Body of pancreas (tissue), 4 donors: ENCODE data around the gene LYSMD3. TPM values are rescaled to one million over a fixed set of nuclear protein-coding genes. Genes with fewer than 3 reads are reported as not detected.

Experiments
- ATAC-seq: fragments of 150-250 bp; one replicate; pipeline ENCODE4 v1.9.1; 2016
- DNase-seq, 4 donors: peaks; one replicate each; pipeline ENCODE4 v3.0.0-alpha.2; 2019
- H3K27ac ChIP-seq, 4 donors: fragments of 200-600 bp; sonication (generic); 1 replicate in 3 of 4; 2 replicates in 1 of 4; pipeline versions ENCODE4 v1.5.1 to v1.6.1; 2016 to 2019; ENCODE audit warnings: mild to moderate bottlenecking in 1 of 4, mixed read lengths in 1 of 4, moderate library complexity in 1 of 4
- H3K27me3 ChIP-seq, 2 donors: fragments of 200-600 bp; sonication (generic); one replicate each; pipeline ENCODE4 v1.6.0; 2016; ENCODE audit warnings: mild to moderate bottlenecking in 1 of 2
- H3K36me3 ChIP-seq, 2 donors: fragments of 200-600 bp; sonication (generic); replicated peaks in 1 of 2; 2 replicates each; pipeline ENCODE4 v1.5.1; 2016; ENCODE audit warnings: low read depth in 2 of 2; ENCODE audit not compliant: insufficient read depth in 1 of 2
- H3K4me1 ChIP-seq: fragments of 200-600 bp; sonication (generic); one replicate; pipeline ENCODE4 v1.6.0; 2016
- H3K4me3 ChIP-seq, 2 donors: fragments of 200-600 bp; sonication (generic); 1 replicate in 1 of 2; 2 replicates in 1 of 2; pipeline ENCODE4 v1.5.1; 2016 to 2019
- H3K9me3 ChIP-seq, 3 donors: fragments of 200-600 bp; sonication (generic); 1 replicate in 2 of 3; 2 replicates in 1 of 3; pipeline ENCODE4 v1.5.1; 2016
- POLR2A ChIP-seq, 3 donors: fragments of 450-650 bp; IDR thresholded peaks; one replicate each; pipeline ENCODE4 v1.6.1; 2016; ENCODE audit warnings: antibody characterized with exemption in 3 of 3, mild to moderate bottlenecking in 2 of 3
- WGBS, 2 donors: methylation state at CpG; one replicate each; pipeline ENCODE4 v1.1.5; 2017; 5-methylcytosine and 5-hydroxymethylcytosine counted together
- intact Hi-C: fragments of 100-400 bp; cut with DNase I; formaldehyde crosslinking; loops from one replicate; pipeline ENCODE4 v1.15.1; 2023
- total RNA-seq, 2 donors: library from RNA; depleted of rRNA; stranded (reverse); fragments of >200 nt; gene quantifications; one replicate each; pipeline ENCODE4 v1.1.0, GENCODE V29; 2016
- TF ChIP-seq, protein P1 (sequence below), 7 experiments: fragments of 450-650 bp in 4 of 7; fragments of 200-600 bp in 3 of 7; sonication (generic) in 3 of 7; IDR thresholded peaks; one replicate each; pipeline ENCODE4 v1.5.1; 2016 to 2019; ENCODE audit warnings: antibody characterized with exemption in 7 of 7

LYSMD3 gene
- total RNA-seq, 2 donors from 2014 or later: 8.2 to 13.0 TPM

DNA sequence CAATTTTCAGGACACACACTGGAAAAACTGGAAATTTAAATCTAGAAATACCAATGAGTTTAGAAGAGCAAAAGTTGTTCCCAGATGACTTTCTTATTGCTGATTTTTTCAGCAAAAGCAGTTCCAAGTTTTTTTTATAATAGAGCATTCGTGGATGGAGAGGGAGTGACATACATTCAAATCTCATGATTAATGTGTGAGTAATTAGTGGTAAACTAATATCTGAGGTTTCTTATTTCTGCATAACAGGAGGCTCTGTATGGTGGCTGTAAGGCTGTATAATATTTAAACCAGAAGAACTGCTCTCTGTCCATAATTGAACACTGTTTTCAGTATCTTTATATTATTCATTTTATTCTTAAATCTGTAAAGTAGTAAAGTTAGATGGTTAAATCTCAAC lies 25.8 kb downstream of the LYSMD3 start:
- no peaks in the 10 kb centered on the region for H3K4me1 ChIP-seq
- H3K27me3 ChIP-seq: no peaks in the 10 kb centered on the region
- no peaks in the 10 kb centered on the region for H3K9me3 ChIP-seq
- no peak for DNase-seq
- ATAC-seq: no peak
- H3K36me3 ChIP-seq: no peaks in the 10 kb centered on the region
- TF ChIP-seq, protein P1, sequence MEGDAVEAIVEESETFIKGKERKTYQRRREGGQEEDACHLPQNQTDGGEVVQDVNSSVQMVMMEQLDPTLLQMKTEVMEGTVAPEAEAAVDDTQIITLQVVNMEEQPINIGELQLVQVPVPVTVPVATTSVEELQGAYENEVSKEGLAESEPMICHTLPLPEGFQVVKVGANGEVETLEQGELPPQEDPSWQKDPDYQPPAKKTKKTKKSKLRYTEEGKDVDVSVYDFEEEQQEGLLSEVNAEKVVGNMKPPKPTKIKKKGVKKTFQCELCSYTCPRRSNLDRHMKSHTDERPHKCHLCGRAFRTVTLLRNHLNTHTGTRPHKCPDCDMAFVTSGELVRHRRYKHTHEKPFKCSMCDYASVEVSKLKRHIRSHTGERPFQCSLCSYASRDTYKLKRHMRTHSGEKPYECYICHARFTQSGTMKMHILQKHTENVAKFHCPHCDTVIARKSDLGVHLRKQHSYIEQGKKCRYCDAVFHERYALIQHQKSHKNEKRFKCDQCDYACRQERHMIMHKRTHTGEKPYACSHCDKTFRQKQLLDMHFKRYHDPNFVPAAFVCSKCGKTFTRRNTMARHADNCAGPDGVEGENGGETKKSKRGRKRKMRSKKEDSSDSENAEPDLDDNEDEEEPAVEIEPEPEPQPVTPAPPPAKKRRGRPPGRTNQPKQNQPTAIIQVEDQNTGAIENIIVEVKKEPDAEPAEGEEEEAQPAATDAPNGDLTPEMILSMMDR (IDR thresholded peaks at IDR 0.05): no peak
- no peak for TF ChIP-seq POLR2A (IDR thresholded peaks at IDR 0.05)
- 53 to 58% methylated on average over 1 of the region's 1 CpG for WGBS, 2 donors
- H3K27ac ChIP-seq: no peak overlapping the region
- no peak overlapping the region for H3K4me3 ChIP-seq
- intact Hi-C loops: no loop called here

DNA sequence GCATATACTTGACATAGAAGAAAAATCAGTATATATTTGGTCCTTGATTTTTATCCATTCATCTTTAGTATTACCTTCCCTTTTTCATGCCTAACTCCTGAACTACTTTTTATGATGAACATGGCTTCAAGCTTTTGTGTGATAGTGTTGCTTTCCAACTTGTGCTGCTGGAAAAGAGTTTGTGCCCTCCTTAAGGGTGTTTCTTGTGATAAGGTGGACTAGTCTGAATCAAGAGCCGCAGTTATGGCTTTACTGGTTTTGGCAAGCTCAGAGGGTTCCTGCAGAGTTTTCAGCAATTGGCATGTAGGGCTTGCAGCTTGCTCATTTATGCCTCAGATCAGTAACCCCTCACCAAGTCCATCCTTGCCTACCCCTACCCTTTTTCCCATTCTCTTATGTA lies 34.2 kb downstream of the LYSMD3 start:
- TF ChIP-seq POLR2A (IDR thresholded peaks at IDR 0.05): no peak
- TF ChIP-seq, protein P1 (IDR thresholded peaks at IDR 0.05): no peak
- no peak for ATAC-seq
- 91 to 95% methylated on average over 1 of the region's 1 CpG for whole genome bisulfite sequencing, 2 donors

GRCh38 chr5:90494043-90494442 lies 35.3 kb downstream of the LYSMD3 start:
- Histone ChIP-seq H3K36me3 (no peaks in the 10 kb centered on the region), H3K27me3 (peaks cover 0 to 3% of the 10 kb centered on the region in 2 donors)
- intact Hi-C loops: no loop called here

More for the DNA sequence above, 34.2 kb downstream of the LYSMD3 start:
- H3K27me3 ChIP-seq: peaks cover 0 to 3% of the 10 kb centered on the region in 2 donors
- H3K4me1 ChIP-seq: no peaks in the 10 kb centered on the region
- H3K27ac ChIP-seq: no peak overlapping the region
- H3K9me3 ChIP-seq: no peaks in the 10 kb centered on the region
- no peaks in the 10 kb centered on the region for H3K36me3 ChIP-seq
- no peak overlapping the region for H3K4me3 ChIP-seq
- intact Hi-C loops: no loop called here
- no peak for DNase-seq

GRCh38 chr5:90488791-90489190 lies 40.6 kb downstream of the LYSMD3 start:
- no peaks in the 10 kb centered on the region for H3K9me3 ChIP-seq
- no peak overlapping the region for H3K27ac ChIP-seq
- H3K27me3 ChIP-seq: no peaks in the 10 kb centered on the region
- H3K36me3 ChIP-seq: no peaks in the 10 kb centered on the region
- TF ChIP-seq, protein P1 (IDR thresholded peaks at IDR 0.05): no peak
- no peak for TF ChIP-seq POLR2A (IDR thresholded peaks at IDR 0.05)
- WGBS, 2 donors: 26% methylated on average over 2 of the region's 2 CpGs
- DNase-seq: no peak
- ATAC-seq: no peak
- intact Hi-C loops: no loop called here
- no peak overlapping the region for H3K4me3 ChIP-seq
- H3K4me1 ChIP-seq: no peaks in the 10 kb centered on the region

More at GRCh38 chr5:90494043-90494442, 35.3 kb downstream of the LYSMD3 start:
- ATAC-seq: no peak
- no peaks in the 10 kb centered on the region for H3K4me1 ChIP-seq
- H3K27ac ChIP-seq: no peak overlapping the region
- no peak overlapping the region for H3K4me3 ChIP-seq
- DNase-seq: no peak
- TF ChIP-seq, protein P1 (IDR thresholded peaks at IDR 0.05): no peak
- no peak for TF ChIP-seq POLR2A (IDR thresholded peaks at IDR 0.05)
- H3K9me3 ChIP-seq: no peaks in the 10 kb centered on the region

DNA sequence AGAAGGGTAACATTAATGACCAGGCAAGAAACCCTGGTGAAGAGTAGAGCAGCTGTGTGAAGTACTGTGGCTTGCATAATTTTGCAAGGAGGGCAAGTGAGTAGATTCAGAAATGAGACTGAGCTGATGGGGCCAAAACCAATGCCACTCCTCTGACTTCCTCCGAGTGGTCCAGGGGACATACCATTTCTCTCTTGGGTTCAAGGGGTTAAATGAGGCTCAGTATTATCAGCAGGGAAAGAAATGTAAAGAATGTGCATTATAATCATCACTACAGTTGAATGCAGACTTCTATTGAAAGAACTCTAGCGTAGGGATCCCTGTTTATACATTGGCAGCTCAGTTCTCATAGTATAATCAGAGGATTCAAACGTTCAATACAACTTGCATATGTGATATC lies 44.8 kb downstream of the LYSMD3 start:
- Histone ChIP-seq H3K4me1 (no peaks in the 10 kb centered on the region), H3K9me3 (no peaks in the 10 kb centered on the region), H3K4me3 (no peak overlapping the region), H3K27me3 (no peaks in the 10 kb centered on the region), H3K36me3 (no peaks in the 10 kb centered on the region), H3K27ac (no peak overlapping the region)
- intact Hi-C loops: no loop called here
- 55 to 66% methylated on average over 3 of the region's 3 CpGs for WGBS, 2 donors
- TF ChIP-seq, protein P1 (IDR thresholded peaks at IDR 0.05): no peak
- no peak for TF ChIP-seq POLR2A (IDR thresholded peaks at IDR 0.05)
- ATAC-seq: no peak
- DNase-seq: no peak
